ENCODE measurements around the gene TSPO. TPM values are rescaled to one million over a fixed set of nuclear protein-coding genes. Genes with fewer than 3 reads are reported as not detected.
A peak's percentile ranks its signal among the peaks of the same experiment; 100 is the strongest.

TSPO gene
- total and polyA plus RNA-seq, 4 experiments from 2014 or later: 66.9 to 548 (median 211) TPM

GRCh38 chr22:43131773-43132501, 19.4 kb upstream of the TSPO start:
- Histone ChIP-seq H3K27me3 (ENCODE audit: insufficient read depth, low read length) (no peaks in the 10 kb centered on the region), H3K27ac (ENCODE audit: low read depth, low read length) (no peak overlapping the region), H3K9me3 (ENCODE audit: control insufficient read depth in 1 of 2, low read length in 2 of 2) (no peaks in the 10 kb centered on the region), H3K36me3 (ENCODE audit: insufficient read depth, low read length) (peaks cover 3% of the 10 kb centered on the region), H3K4me3 (ENCODE audit: low read length in 2 of 2) (no peak overlapping the region), H3K4me1 (ENCODE audit: insufficient read depth, low read length) (no peaks in the 10 kb centered on the region)
- Mint-ChIP-seq H3K36me3 (peaks cover 10 to 17% of the 10 kb centered on the region in 2 donors), H3K4me1 (peaks cover 0 to 2% (median 0%) of the 10 kb centered on the region in 4 donors), H3K27ac (peak overlapping the region in 1 of 7 donors; percentile 11), H3K27me3 (no peaks in the 10 kb centered on the region), H3K9me3 (no peaks in the 10 kb centered on the region), H3K4me3 (no peak overlapping the region)
- POLR2A ChIA-PET (ENCODE audit: partially characterized antibody): no interaction called here
- no peak for DNase-seq
- intact Hi-C loops (cut with micrococcal nuclease): no loop called here
- CTCF ChIA-PET (ENCODE audit: partially characterized antibody): no interaction called here

DNA sequence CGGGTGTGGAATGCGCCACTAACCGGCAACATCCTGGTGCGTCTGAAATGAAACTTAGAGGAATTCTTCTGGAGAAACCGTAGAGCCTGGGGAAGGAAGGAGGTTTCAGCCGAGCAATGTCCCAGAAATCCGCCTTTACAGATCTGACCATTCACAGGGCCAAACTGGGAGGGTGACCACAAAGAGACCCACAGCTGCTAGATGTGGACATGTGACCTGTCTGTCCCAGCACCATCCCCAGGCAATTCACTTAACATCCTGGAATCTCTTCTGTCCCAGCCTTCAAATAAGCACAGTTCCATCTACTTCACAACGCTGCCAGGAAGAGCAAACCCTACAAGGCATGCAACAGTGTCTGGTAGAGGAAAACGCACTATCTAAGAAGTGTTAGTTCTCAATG, 18.0 kb upstream of the TSPO start:
- Mint-ChIP-seq H3K9me3 (no peaks in the 10 kb centered on the region), H3K27me3 (no peaks in the 10 kb centered on the region), H3K27ac (no peak overlapping the region), H3K36me3 (peaks cover 10 to 27% of the 10 kb centered on the region in 2 donors), H3K4me3 (no peak overlapping the region), H3K4me1 (peaks cover 0 to 2% (median 0%) of the 10 kb centered on the region in 4 donors)
- no peaks in the 10 kb centered on the region for H3K9me3 ChIP-seq (ENCODE audit: control insufficient read depth in 1 of 2, low read length in 2 of 2)
- no peak overlapping the region for H3K27ac ChIP-seq (ENCODE audit: low read depth, low read length)
- ChIA-PET CTCF (ENCODE audit: partially characterized antibody) (interaction anchor here (1.3 kb wide), 1 partner anchor 9 kb away, joined by 3 read pairs; no protein-coding TSS in a partner anchor), POLR2A (ENCODE audit: partially characterized antibody) (no interaction called here)
- no peaks in the 10 kb centered on the region for H3K27me3 ChIP-seq (ENCODE audit: insufficient read depth, low read length)
- intact Hi-C loops (cut with micrococcal nuclease): no loop called here
- H3K4me1 ChIP-seq (ENCODE audit: insufficient read depth, low read length): no peaks in the 10 kb centered on the region
- no peak for DNase-seq
- H3K36me3 ChIP-seq (ENCODE audit: insufficient read depth, low read length): peaks cover 8% of the 10 kb centered on the region
- no peak overlapping the region for H3K4me3 ChIP-seq (ENCODE audit: low read length in 2 of 2)

DNA sequence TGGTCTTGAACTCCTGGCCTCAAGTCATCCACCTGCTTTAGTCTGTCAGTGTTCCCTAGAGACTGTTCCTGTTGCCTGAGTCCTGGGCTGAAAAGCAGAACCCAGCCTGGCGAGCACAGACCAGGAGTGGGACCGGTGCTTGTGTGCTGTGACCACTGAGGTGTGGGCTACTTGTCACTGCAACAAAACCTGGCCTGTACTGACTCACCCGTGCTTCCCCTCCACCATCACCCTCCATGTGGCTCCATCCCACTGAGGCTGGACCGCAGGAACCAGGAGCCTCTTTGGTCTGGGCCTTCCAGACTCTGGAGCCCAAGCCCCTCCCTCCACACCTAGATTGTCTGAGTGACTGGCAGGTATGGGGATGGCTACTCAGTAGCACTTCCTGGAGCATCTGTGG, 16.8 kb upstream of the TSPO start:
- no peaks in the 10 kb centered on the region for H3K27me3 Mint-ChIP-seq
- intact Hi-C loops (cut with micrococcal nuclease): no loop called here
- peaks cover 8% of the 10 kb centered on the region for H3K36me3 ChIP-seq (ENCODE audit: insufficient read depth, low read length)
- H3K27ac ChIP-seq (ENCODE audit: low read depth, low read length): no peak overlapping the region
- CTCF ChIA-PET (ENCODE audit: partially characterized antibody): interaction anchor here (1.3 kb wide), 1 partner anchor 11 kb away, joined by 3 read pairs; no protein-coding TSS in a partner anchor
- H3K4me3 ChIP-seq (ENCODE audit: low read length in 2 of 2): no peak overlapping the region
- peaks cover 18 to 32% of the 10 kb centered on the region in 2 donors for H3K36me3 Mint-ChIP-seq
- no peaks in the 10 kb centered on the region for H3K9me3 ChIP-seq (ENCODE audit: control insufficient read depth in 1 of 2, low read length in 2 of 2)
- no peaks in the 10 kb centered on the region for H3K27me3 ChIP-seq (ENCODE audit: insufficient read depth, low read length)
- H3K9me3 Mint-ChIP-seq: no peaks in the 10 kb centered on the region
- no peak overlapping the region for H3K4me3 Mint-ChIP-seq
- no peak overlapping the region for H3K27ac Mint-ChIP-seq
- peaks cover 0 to 6% (median 0%) of the 10 kb centered on the region in 4 donors for H3K4me1 Mint-ChIP-seq
- no peaks in the 10 kb centered on the region for H3K4me1 ChIP-seq (ENCODE audit: insufficient read depth, low read length)
- no peak for DNase-seq
- POLR2A ChIA-PET (ENCODE audit: partially characterized antibody): no interaction called here

GRCh38 chr22:43135565-43135964, 15.8 kb upstream of the TSPO start:
- DNase-seq: no peak
- Mint-ChIP-seq H3K27me3 (no peaks in the 10 kb centered on the region), H3K36me3 (peaks cover 22 to 38% of the 10 kb centered on the region in 2 donors), H3K27ac (no peak overlapping the region), H3K4me3 (no peak overlapping the region), H3K9me3 (no peaks in the 10 kb centered on the region), H3K4me1 (peaks cover 0 to 6% (median 0%) of the 10 kb centered on the region in 4 donors)
- ChIA-PET CTCF (ENCODE audit: partially characterized antibody) (interaction anchor here (1.8 kb wide), 1 partner anchor 14 kb away, joined by 4 read pairs; no protein-coding TSS in a partner anchor), POLR2A (ENCODE audit: partially characterized antibody) (no interaction called here)
- intact Hi-C loops (cut with micrococcal nuclease): no loop called here
- Histone ChIP-seq H3K36me3 (ENCODE audit: insufficient read depth, low read length) (peaks cover 8% of the 10 kb centered on the region), H3K9me3 (ENCODE audit: control insufficient read depth in 1 of 2, low read length in 2 of 2) (no peaks in the 10 kb centered on the region), H3K27ac (ENCODE audit: low read depth, low read length) (no peak overlapping the region), H3K27me3 (ENCODE audit: insufficient read depth, low read length) (no peaks in the 10 kb centered on the region), H3K4me1 (ENCODE audit: insufficient read depth, low read length) (no peaks in the 10 kb centered on the region), H3K4me3 (ENCODE audit: low read length in 2 of 2) (no peak overlapping the region)

DNA sequence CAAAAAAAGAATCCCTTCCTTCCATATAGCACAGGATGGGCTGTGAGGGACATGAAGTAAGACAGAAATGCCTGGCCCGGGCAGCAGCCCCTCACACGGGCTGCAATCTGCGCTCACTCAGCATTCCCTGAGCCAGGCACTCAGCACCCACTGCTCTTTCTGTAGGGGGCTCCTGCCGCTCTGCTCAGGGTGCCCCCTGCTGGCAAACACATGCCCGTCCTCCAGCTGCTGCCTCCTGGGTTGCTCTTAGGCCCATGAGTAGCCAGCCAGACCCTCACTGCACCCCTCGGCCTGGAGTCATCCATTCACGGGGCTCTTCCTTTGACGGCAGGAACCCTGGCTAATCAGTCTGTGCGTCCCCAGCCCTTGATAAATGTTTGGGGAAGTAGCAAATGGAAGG, 15.1 kb upstream of the TSPO start:
- Histone ChIP-seq H3K36me3 (ENCODE audit: insufficient read depth, low read length) (peaks cover 8% of the 10 kb centered on the region), H3K27ac (ENCODE audit: low read depth, low read length) (no peak overlapping the region), H3K9me3 (ENCODE audit: control insufficient read depth in 1 of 2, low read length in 2 of 2) (no peaks in the 10 kb centered on the region), H3K4me1 (ENCODE audit: insufficient read depth, low read length) (peaks cover 4% of the 10 kb centered on the region), H3K27me3 (ENCODE audit: insufficient read depth, low read length) (no peaks in the 10 kb centered on the region), H3K4me3 (ENCODE audit: low read length in 2 of 2) (no peak overlapping the region)
- Mint-ChIP-seq H3K27ac (peak overlapping the region in 1 of 7 donors; percentile 47), H3K27me3 (no peaks in the 10 kb centered on the region), H3K9me3 (no peaks in the 10 kb centered on the region), H3K4me3 (no peak overlapping the region), H3K4me1 (peaks cover 0 to 6% (median 3%) of the 10 kb centered on the region in 4 donors), H3K36me3 (peaks cover 22 to 43% of the 10 kb centered on the region in 2 donors)
- CTCF ChIA-PET (ENCODE audit: partially characterized antibody): interaction anchor here (1.0 to 1.8 kb wide), 2 partner anchors 15 to 24 kb away, joined by 3 to 4 read pairs; no protein-coding TSS in a partner anchor
- DNase-seq: peak in 4 of 5 donors; percentile 14 to 25 (median 22)
- intact Hi-C loops (cut with micrococcal nuclease): loop anchor here (1.0 kb wide), 2 partner anchors 26 to 356 kb away; partner anchors contain the start of gene BIK
- POLR2A ChIA-PET (ENCODE audit: partially characterized antibody): no interaction called here

DNA sequence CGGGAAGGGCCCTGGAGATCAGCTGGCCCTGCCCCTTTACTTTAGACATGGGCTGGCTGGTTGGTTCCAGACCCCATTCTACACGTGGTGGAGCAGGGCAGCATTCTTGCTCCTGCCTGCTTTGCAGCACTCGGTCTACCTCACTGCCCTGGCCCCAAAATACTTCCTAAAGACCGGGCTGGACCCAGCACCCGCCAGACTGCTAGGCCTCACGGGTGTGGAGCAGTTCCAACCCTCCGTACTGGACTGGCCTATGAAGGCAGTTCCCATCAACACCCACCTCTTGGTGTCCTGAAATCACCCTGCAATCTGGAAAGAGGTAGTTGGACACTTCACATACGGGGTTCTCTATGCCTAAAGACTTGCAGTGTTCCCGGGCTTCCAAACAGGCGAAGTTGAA, 14.6 kb upstream of the TSPO start:
- H3K27ac Mint-ChIP-seq: no peak overlapping the region
- H3K4me1 Mint-ChIP-seq: peaks cover 0 to 6% (median 4%) of the 10 kb centered on the region in 4 donors
- no peaks in the 10 kb centered on the region for H3K9me3 Mint-ChIP-seq
- peaks cover 7% of the 10 kb centered on the region for H3K4me1 ChIP-seq (ENCODE audit: insufficient read depth, low read length)
- H3K9me3 ChIP-seq (ENCODE audit: control insufficient read depth in 1 of 2, low read length in 2 of 2): no peaks in the 10 kb centered on the region
- ChIA-PET POLR2A (ENCODE audit: partially characterized antibody) (no interaction called here), CTCF (ENCODE audit: partially characterized antibody) (interaction anchor here (1.0 to 1.8 kb wide), 2 partner anchors 15 to 25 kb away, joined by 3 to 4 read pairs; no protein-coding TSS in a partner anchor)
- H3K4me3 Mint-ChIP-seq: no peak overlapping the region
- peaks cover 22 to 43% of the 10 kb centered on the region in 2 donors for H3K36me3 Mint-ChIP-seq
- no peaks in the 10 kb centered on the region for H3K27me3 Mint-ChIP-seq
- intact Hi-C loops (cut with micrococcal nuclease): loop anchor here (1.0 kb wide), 2 partner anchors 26 to 356 kb away; partner anchors contain the start of gene BIK
- no peaks in the 10 kb centered on the region for H3K27me3 ChIP-seq (ENCODE audit: insufficient read depth, low read length)
- H3K36me3 ChIP-seq (ENCODE audit: insufficient read depth, low read length): peaks cover 8% of the 10 kb centered on the region
- H3K27ac ChIP-seq (ENCODE audit: low read depth, low read length): no peak overlapping the region
- no peak for DNase-seq
- H3K4me3 ChIP-seq (ENCODE audit: low read length in 2 of 2): no peak overlapping the region

- peaks cover 3 to 26% (median 12%) of the 10 kb centered on the region in 4 donors for H3K4me1 Mint-ChIP-seq
- CTCF ChIA-PET (ENCODE audit: partially characterized antibody): interaction anchor here (0.6 to 2.4 kb wide), 2 partner anchors 45 to 361 kb away, joined by 3 to 7 read pairs; no protein-coding TSS in a partner anchor
- peaks cover 12 to 22% of the 10 kb centered on the region in 2 donors for H3K36me3 Mint-ChIP-seq
- Histone ChIP-seq H3K27ac (ENCODE audit: low read depth, low read length) (peak within 1 kb of the TSS; percentile 71), H3K9me3 (ENCODE audit: control insufficient read depth in 1 of 2, low read length in 2 of 2) (no peaks in the 10 kb centered on the region), H3K4me3 (ENCODE audit: low read length in 2 of 2) (peak within 1 kb of the TSS; percentile 14 to 72), H3K36me3 (ENCODE audit: insufficient read depth, low read length) (no peaks in the 10 kb centered on the region), H3K27me3 (ENCODE audit: insufficient read depth, low read length) (no peaks in the 10 kb centered on the region), H3K4me1 (ENCODE audit: insufficient read depth, low read length) (peaks cover 22% of the 10 kb centered on the region)
- no peaks in the 10 kb centered on the region for H3K27me3 Mint-ChIP-seq
- peak; percentile 71 to 82 (median 78) for DNase-seq
- POLR2A ChIA-PET (ENCODE audit: partially characterized antibody): interaction anchor here (0.9 to 2.9 kb wide), 3 partner anchors 9 to 44 kb away, joined by 3 to 27 read pairs (median 11); partner anchors contain the start of genes BIK, TSPO and TTLL12
- peak within 1 kb of the TSS; percentile 85 to 89 (median 87) for H3K4me3 Mint-ChIP-seq
- peaks cover 0 to 1% (median 0%) of the 10 kb centered on the region in 8 donors for H3K9me3 Mint-ChIP-seq
- intact Hi-C loops (cut with micrococcal nuclease): loop anchor here (1.0 kb wide), 1 partner anchor 44 kb away; the partner anchor contains the start of gene TTLL12
- H3K27ac Mint-ChIP-seq: peak within 1 kb of the TSS; percentile 85 to 97 (median 93)
These were observed 8.3 kb upstream of the TSPO start, which contains the start of gene MCAT for GRCh38 chr22:43142880-43143562. Gene MCAT (minus strand): TSS chr22:43143398. CDS start chr22:43143348, 50 bp downstream.
